B cell (primary cell): ENCODE data around the gene FMNL1. TPM values are rescaled to one million over a fixed set of nuclear protein-coding genes. Genes with fewer than 3 reads are reported as not detected.

Source experiments
- ATAC-seq: fragments of 200-7000 bp; cut with Tn5 transposase; one replicate; pipeline ENCODE4 v1.10.0; 2021; ENCODE audit warnings: low read depth, mild to moderate bottlenecking, moderate number of reproducible peaks, moderate library complexity
- CTCF ChIA-PET: fragments of 350-600 bp; sonication (Branson Sonifier 250); formaldehyde crosslinking; loops from one replicate; lab custom pipeline; 2021; ENCODE audit warnings: antibody characterized with exemption, inconsistent platforms; lab: Charles Lee
- POLR2A ChIA-PET: fragments of 350-600 bp; sonication (Branson Sonifier 250); formaldehyde crosslinking; loops from one replicate; lab custom pipeline; 2021; ENCODE audit warnings: antibody characterized with exemption; lab: Charles Lee
- DNase-seq: peaks from one replicate; pipeline ENCODE4 v3.0.0; 2013
- H2AFZ ChIP-seq: 2 replicates; pipeline ENCODE4 v1.6.1; 2012; ENCODE audit warnings: mild to moderate bottlenecking, low read depth, low read length; ENCODE audit not compliant: insufficient read depth, poor library complexity, severe bottlenecking
- H3K27ac ChIP-seq, 2 donors: 1 replicate in 1 of 2; 2 replicates in 1 of 2; pipeline ENCODE4 v1.5.1; 2012 to 2013; ENCODE audit warnings: low read length in 2 of 2, mild to moderate bottlenecking in 2 of 2, moderate library complexity in 1 of 2
- H3K27me3 ChIP-seq, 4 experiments: fragments of 200-600 bp in 1 of 4; sonication (generic) in 1 of 4; replicated peaks in 1 of 4; 1 replicate in 2 of 4; 2 replicates in 2 of 4; pipeline versions ENCODE4 v1.6.1 to v1.7.0; 2013 to 2016; ENCODE audit warnings: low read length in 3 of 4, mild to moderate bottlenecking in 2 of 4, mixed read lengths in 1 of 4, moderate library complexity in 1 of 4; ENCODE audit not compliant: insufficient read depth in 4 of 4, control insufficient read depth in 3 of 4; ENCODE audit errors: control extremely low read depth in 1 of 4
- H3K36me3 ChIP-seq, 2 experiments: replicated peaks in 1 of 2; 1 replicate in 1 of 2; 2 replicates in 1 of 2; pipeline versions ENCODE4 v1.6.1 to v1.7.1; 2013; ENCODE audit warnings: low read length in 1 of 2; ENCODE audit not compliant: insufficient read depth in 2 of 2, control insufficient read depth in 1 of 2; ENCODE audit errors: control extremely low read depth in 1 of 2, extremely low read depth in 1 of 2
- H3K4me1 ChIP-seq, 2 donors: fragments of 200-600 bp in 1 of 2; sonication (generic) in 1 of 2; 1 replicate in 1 of 2; 2 replicates in 1 of 2; pipeline versions ENCODE4 v1.5.1 to v1.6.1; 2013 to 2017; ENCODE audit warnings: low read length in 2 of 2; ENCODE audit not compliant: control insufficient read depth in 2 of 2, insufficient read depth in 2 of 2
- H3K4me2 ChIP-seq: replicated peaks from 2 replicates; pipeline ENCODE3; 2012; ENCODE audit warnings: mild to moderate bottlenecking, low read depth, low read length; ENCODE audit not compliant: poor library complexity, severe bottlenecking
- H3K4me3 ChIP-seq, 5 experiments: fragments of 200-600 bp in 1 of 5; sonication (generic) in 1 of 5; 1 replicate in 3 of 5; 2 replicates in 2 of 5; pipeline versions ENCODE4 v1.5.1 to v1.7.0; 2011 to 2016; ENCODE audit warnings: low read length in 4 of 5, mild to moderate bottlenecking in 4 of 5, low read depth in 2 of 5, control low read depth in 1 of 5, moderate library complexity in 1 of 5; ENCODE audit not compliant: insufficient read depth in 1 of 5; ENCODE audit errors: control extremely low read depth in 1 of 5, extremely low read depth in 1 of 5
- H3K79me2 ChIP-seq: fragments of 200-600 bp; sonication (generic); one replicate; pipeline ENCODE4 v1.6.0; 2016; ENCODE audit warnings: low read length; ENCODE audit not compliant: control insufficient read depth, insufficient read depth
- H3K9ac ChIP-seq: fragments of 200-600 bp; sonication (generic); 2 replicates; pipeline ENCODE4 v1.6.1; 2017; ENCODE audit warnings: mild to moderate bottlenecking, low read length, moderate library complexity
- H3K9me3 ChIP-seq, 3 donors: one replicate each; pipeline versions ENCODE4 v1.6.1 to v1.7.1; 2013; ENCODE audit warnings: low read length in 2 of 3; ENCODE audit not compliant: control insufficient read depth in 2 of 3, insufficient read depth in 1 of 3; ENCODE audit errors: control extremely low read depth in 1 of 3
- H4K20me1 ChIP-seq: 2 replicates; pipeline ENCODE4 v1.6.0; 2012; ENCODE audit warnings: mild to moderate bottlenecking, low read length; ENCODE audit not compliant: insufficient read depth, control insufficient read depth, poor library complexity, severe bottlenecking
- H3K27ac Mint-ChIP-seq: one replicate; pipeline ENCODE4 v1.8.0; 2021; ENCODE audit warnings: mixed read lengths
- H3K27me3 Mint-ChIP-seq: one replicate; pipeline ENCODE4 v1.8.0; 2021; ENCODE audit warnings: mixed read lengths
- H3K4me1 Mint-ChIP-seq: one replicate; pipeline ENCODE4 v1.8.0; 2021; ENCODE audit warnings: mixed read lengths
- H3K4me3 Mint-ChIP-seq: one replicate; pipeline ENCODE4 v1.8.0; 2021; ENCODE audit warnings: mixed read lengths
- H3K9me3 Mint-ChIP-seq: one replicate; pipeline ENCODE4 v1.8.0; 2022; ENCODE audit warnings: mixed read lengths; ENCODE audit not compliant: insufficient read depth
- EZH2 ChIP-seq: IDR thresholded peaks from 2 replicates; pipeline ENCODE4 v1.6.1; 2012; ENCODE audit warnings: borderline replicate concordance, low read depth, mild to moderate bottlenecking, moderate library complexity, low read length; ENCODE audit not compliant: insufficient read depth, poor library complexity, severe bottlenecking
- WGBS: methylation state at CpG from one replicate; pipeline ENCODE4 v1.1.5; 2013; ENCODE audit warnings: missing lambda C conversion rate; ENCODE audit not compliant: insufficient coverage; 5-methylcytosine and 5-hydroxymethylcytosine counted together
- intact Hi-C: fragments of 100-400 bp; cut with micrococcal nuclease; formaldehyde crosslinking; loops from one replicate; pipeline ENCODE4 v1.10.0; 2022
- polyA plus RNA-seq: library from polyadenylated mRNA; depleted of rRNA; stranded (reverse); fragments of >200 nt; gene quantifications from 2 replicates; pipeline ENCODE4 v1.2.3, GENCODE V29; 2012
- total RNA-seq, 2 donors: library from RNA; stranded (reverse); fragments of 120-200 nt in 1 of 2; gene quantifications; 1 replicate in 1 of 2; 2 replicates in 1 of 2; pipeline versions ENCODE4 v1.2.3 to v1.2.4, GENCODE V29; 2013 to 2022
- TF ChIP-seq, protein P1 (sequence below): fragments of 200-600 bp; IDR thresholded peaks from one replicate; pipeline ENCODE4 v1.8.0; 2022; ENCODE audit warnings: antibody characterized with exemption, mild to moderate bottlenecking

Gene FMNL1
- total and polyA plus RNA-seq, 2 donors (not counting 1 experiment from before 2014, with no cell fraction given) = 386 to 663 TPM

DNA sequence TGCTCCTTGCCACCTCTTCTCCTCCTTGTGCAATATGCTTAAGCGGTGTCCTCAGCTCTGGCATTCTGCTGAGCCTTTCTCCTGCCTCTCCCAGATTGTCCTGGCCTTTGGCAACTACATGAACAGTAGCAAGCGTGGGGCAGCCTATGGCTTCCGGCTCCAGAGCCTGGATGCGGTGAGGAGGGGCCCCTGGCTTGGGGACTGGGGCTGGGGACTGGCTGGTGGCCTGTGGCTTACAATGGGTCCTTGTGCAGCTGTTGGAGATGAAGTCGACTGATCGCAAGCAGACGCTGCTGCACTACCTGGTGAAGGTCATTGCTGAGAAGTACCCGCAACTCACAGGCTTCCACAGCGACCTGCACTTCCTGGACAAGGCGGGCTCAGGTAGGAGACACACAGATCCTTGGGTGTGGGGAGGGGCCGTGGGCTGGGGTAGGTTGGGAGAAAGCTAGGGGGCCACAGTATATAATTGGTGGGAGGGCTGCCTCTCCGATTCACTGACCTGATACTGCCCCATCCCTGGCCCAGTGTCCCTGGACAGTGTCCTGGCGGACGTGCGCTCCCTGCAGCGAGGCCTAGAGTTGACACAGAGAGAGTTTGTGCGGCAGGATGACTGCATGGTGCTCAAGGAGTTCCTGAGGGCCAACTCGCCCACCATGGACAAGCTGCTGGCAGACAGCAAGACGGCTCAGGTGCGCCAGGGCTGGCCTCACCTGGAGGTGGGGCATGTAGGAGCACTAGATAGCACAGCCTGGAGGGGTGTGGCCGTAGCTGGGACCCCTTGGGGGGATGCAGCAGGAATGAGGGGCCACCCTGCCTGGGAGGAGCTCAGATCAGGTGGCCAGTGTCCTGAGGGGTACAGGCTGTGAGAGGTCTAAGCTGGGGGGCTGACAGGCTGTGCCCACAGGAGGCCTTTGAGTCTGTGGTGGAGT lies 23.3 kb downstream of the FMNL1 start:
- Histone ChIP-seq H4K20me1 (peaks cover 71% of the 10 kb centered on the region), H3K4me2 (no peak overlapping the region), H3K27me3 (no peaks in the 10 kb centered on the region), H3K79me2 (peaks cover 21% of the 10 kb centered on the region), H3K27ac (peak overlapping the region in 1 of 2 donors; percentile 33), H3K4me3 (no peak overlapping the region), H3K36me3 (peaks cover 0 to 74% of the 10 kb centered on the region in 2 experiments), H2AFZ (no peak overlapping the region), H3K4me1 (peaks cover 20 to 22% of the 10 kb centered on the region in 2 donors), H3K9me3 (no peaks in the 10 kb centered on the region), H3K9ac (no peak overlapping the region)
- H3K4me1 Mint-ChIP-seq = peaks cover 34% of the 10 kb centered on the region
- CTCF ChIA-PET = interaction anchor here (0.7 to 24.6 kb wide), 8 partner anchors 9 to 141 kb away, joined by 3 to 737 read pairs (median 4); partner anchors contain the start of genes ACBD4 and FMNL1
- intact Hi-C loops = no loop called here
- H3K27me3 Mint-ChIP-seq = no peaks in the 10 kb centered on the region
- DNase-seq (no peak), ATAC-seq (no peak)
- 97% methylated on average over 20 of the region's 21 CpGs for WGBS
- no peaks in the 10 kb centered on the region for H3K9me3 Mint-ChIP-seq
- no peak overlapping the region for H3K4me3 Mint-ChIP-seq
- peak overlapping the region; percentile 41 for H3K27ac Mint-ChIP-seq
- TF ChIP-seq EZH2 = no peak
- TF ChIP-seq, protein P1, sequence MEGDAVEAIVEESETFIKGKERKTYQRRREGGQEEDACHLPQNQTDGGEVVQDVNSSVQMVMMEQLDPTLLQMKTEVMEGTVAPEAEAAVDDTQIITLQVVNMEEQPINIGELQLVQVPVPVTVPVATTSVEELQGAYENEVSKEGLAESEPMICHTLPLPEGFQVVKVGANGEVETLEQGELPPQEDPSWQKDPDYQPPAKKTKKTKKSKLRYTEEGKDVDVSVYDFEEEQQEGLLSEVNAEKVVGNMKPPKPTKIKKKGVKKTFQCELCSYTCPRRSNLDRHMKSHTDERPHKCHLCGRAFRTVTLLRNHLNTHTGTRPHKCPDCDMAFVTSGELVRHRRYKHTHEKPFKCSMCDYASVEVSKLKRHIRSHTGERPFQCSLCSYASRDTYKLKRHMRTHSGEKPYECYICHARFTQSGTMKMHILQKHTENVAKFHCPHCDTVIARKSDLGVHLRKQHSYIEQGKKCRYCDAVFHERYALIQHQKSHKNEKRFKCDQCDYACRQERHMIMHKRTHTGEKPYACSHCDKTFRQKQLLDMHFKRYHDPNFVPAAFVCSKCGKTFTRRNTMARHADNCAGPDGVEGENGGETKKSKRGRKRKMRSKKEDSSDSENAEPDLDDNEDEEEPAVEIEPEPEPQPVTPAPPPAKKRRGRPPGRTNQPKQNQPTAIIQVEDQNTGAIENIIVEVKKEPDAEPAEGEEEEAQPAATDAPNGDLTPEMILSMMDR = no peak
- POLR2A ChIA-PET = interaction anchor here (1.0 to 4.6 kb wide), 2 partner anchors 24 to 51 kb away, joined by 3 to 31 read pairs; partner anchors contain the start of gene FMNL1
